ENCODE results near the gene RAB20. TPM values are rescaled to one million over a fixed set of nuclear protein-coding genes. Genes with fewer than 3 reads are reported as not detected.

Gene RAB20
- total RNA-seq, 1 experiment from 2014 or later, result 0.88 TPM

DNA sequence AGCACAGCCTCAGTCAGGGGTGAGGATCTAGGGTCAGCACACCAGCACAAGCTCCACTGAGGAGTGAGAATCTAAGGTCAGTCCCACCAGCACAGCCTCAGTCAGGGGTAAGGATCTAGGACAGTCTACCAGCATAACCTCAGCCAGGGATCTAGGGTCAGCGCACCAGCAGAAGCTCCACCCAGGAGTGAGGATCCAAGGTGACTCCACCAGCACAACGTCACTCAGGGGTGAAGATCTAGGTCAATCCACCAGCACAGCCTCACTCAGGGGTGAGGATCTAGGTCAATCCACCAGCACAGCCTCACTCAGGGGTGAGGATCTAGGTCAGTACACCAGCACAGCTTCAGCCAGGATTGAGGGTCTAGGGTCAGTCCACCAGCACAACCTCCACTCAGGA, 64.5 kb downstream of the RAB20 start:
- CTCF ChIA-PET, result no interaction called here
- H3K9me3 ChIP-seq (ENCODE audit: low read depth, low read length, poor library complexity, severe bottlenecking), result no peaks in the 10 kb centered on the region
- no peaks in the 10 kb centered on the region for H3K27me3 ChIP-seq (replicated peaks; ENCODE audit: insufficient read depth, low read depth, low read length, poor library complexity)
- no peak overlapping the region for H3K4me3 ChIP-seq (ENCODE audit: low read depth, low read length, poor library complexity, severe bottlenecking)
- POLR2A ChIA-PET (ENCODE audit: low non-redundant PET), result no interaction called here
- TF ChIP-seq, protein P1, sequence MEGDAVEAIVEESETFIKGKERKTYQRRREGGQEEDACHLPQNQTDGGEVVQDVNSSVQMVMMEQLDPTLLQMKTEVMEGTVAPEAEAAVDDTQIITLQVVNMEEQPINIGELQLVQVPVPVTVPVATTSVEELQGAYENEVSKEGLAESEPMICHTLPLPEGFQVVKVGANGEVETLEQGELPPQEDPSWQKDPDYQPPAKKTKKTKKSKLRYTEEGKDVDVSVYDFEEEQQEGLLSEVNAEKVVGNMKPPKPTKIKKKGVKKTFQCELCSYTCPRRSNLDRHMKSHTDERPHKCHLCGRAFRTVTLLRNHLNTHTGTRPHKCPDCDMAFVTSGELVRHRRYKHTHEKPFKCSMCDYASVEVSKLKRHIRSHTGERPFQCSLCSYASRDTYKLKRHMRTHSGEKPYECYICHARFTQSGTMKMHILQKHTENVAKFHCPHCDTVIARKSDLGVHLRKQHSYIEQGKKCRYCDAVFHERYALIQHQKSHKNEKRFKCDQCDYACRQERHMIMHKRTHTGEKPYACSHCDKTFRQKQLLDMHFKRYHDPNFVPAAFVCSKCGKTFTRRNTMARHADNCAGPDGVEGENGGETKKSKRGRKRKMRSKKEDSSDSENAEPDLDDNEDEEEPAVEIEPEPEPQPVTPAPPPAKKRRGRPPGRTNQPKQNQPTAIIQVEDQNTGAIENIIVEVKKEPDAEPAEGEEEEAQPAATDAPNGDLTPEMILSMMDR (conservative IDR thresholded peaks at IDR 0.05; ENCODE audit: low read depth, low read length), result no peak
- TF ChIP-seq EZH2 (IDR thresholded peaks at IDR 0.05; ENCODE audit: borderline replicate concordance, low read depth, low read length, poor library complexity, severe bottlenecking), result no peak
- DNase-seq (ENCODE audit: low spot score), result no peak
- intact Hi-C loops (cut with micrococcal nuclease; ENCODE audit: unreplicated experiment), result no loop called here
- no TSS peak for BruUV-seq (replicated peaks)
- H3K27ac ChIP-seq (ENCODE audit: low read depth, low read length, poor library complexity, severe bottlenecking), result no peak overlapping the region
- peaks cover 49% of the 10 kb centered on the region for H3K36me3 ChIP-seq (ENCODE audit: insufficient read depth, low read length, poor library complexity, severe bottlenecking)
- H3K4me1 ChIP-seq (ENCODE audit: insufficient read depth, low read length, poor library complexity, severe bottlenecking), result no peaks in the 10 kb centered on the region

DNA sequence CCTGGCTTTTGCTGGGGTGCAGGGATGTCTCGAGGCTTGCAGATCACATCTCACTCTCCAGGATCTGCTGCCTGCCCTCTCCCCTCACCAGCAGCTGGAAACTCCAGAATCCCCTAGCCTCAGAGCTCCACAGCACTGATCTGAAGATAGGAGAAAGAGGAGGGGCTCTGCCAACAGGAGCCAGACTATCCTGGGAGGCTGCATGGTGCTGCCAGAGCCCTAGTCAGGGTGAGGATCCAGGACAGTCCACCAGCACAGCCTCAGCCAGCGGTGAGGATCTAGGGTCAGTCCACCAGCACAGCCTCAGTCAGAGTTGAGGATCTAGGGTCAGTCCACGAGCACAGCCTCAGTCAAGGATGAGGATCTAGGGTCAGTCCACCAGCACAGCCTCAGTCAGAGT, 65.2 kb downstream of the RAB20 start:
- ChIA-PET POLR2A (ENCODE audit: low non-redundant PET) (no interaction called here), CTCF (no interaction called here)
- no peak for DNase-seq (ENCODE audit: low spot score)
- BruUV-seq (replicated peaks), result no TSS peak
- Histone ChIP-seq H3K4me3 (ENCODE audit: low read depth, low read length, poor library complexity, severe bottlenecking) (no peak overlapping the region), H3K36me3 (ENCODE audit: insufficient read depth, low read length, poor library complexity, severe bottlenecking) (peaks cover 49% of the 10 kb centered on the region), H3K27ac (ENCODE audit: low read depth, low read length, poor library complexity, severe bottlenecking) (no peak overlapping the region), H3K27me3 (replicated peaks; ENCODE audit: insufficient read depth, low read depth, low read length, poor library complexity) (no peaks in the 10 kb centered on the region), H3K9me3 (ENCODE audit: low read depth, low read length, poor library complexity, severe bottlenecking) (no peaks in the 10 kb centered on the region), H3K4me1 (ENCODE audit: insufficient read depth, low read length, poor library complexity, severe bottlenecking) (no peaks in the 10 kb centered on the region)
- intact Hi-C loops (cut with micrococcal nuclease; ENCODE audit: unreplicated experiment), result no loop called here
- TF ChIP-seq EZH2 (IDR thresholded peaks at IDR 0.05; ENCODE audit: borderline replicate concordance, low read depth, low read length, poor library complexity, severe bottlenecking), result no peak
- TF ChIP-seq, protein P1 (conservative IDR thresholded peaks at IDR 0.05; ENCODE audit: low read depth, low read length), result no peak

DNA sequence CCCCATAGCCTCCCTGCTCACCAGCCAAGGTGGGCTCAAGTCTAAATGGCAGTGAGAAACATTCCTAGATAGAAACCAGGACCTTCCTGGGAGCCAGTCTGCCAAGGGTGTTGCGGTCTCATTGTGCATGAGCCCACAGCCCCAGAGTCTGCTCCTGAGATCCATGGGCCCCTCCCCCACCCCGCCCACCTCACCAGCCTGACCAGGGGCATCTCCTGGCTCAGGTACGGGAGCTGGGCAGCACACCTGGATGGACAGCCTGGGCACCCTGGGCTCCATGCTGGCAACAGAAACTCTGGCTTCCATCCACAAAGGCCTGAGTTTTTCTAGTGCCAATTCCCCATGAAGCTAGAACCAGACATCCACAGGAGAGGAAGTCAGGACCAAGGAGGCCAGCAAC, 65.6 kb downstream of the RAB20 start:
- Histone ChIP-seq H3K4me1 (ENCODE audit: insufficient read depth, low read length, poor library complexity, severe bottlenecking) (no peaks in the 10 kb centered on the region), H3K36me3 (ENCODE audit: insufficient read depth, low read length, poor library complexity, severe bottlenecking) (peaks cover 49% of the 10 kb centered on the region), H3K27ac (ENCODE audit: low read depth, low read length, poor library complexity, severe bottlenecking) (no peak overlapping the region), H3K9me3 (ENCODE audit: low read depth, low read length, poor library complexity, severe bottlenecking) (no peaks in the 10 kb centered on the region), H3K27me3 (replicated peaks; ENCODE audit: insufficient read depth, low read depth, low read length, poor library complexity) (no peaks in the 10 kb centered on the region), H3K4me3 (ENCODE audit: low read depth, low read length, poor library complexity, severe bottlenecking) (no peak overlapping the region)
- no peak for DNase-seq (ENCODE audit: low spot score)
- TF ChIP-seq EZH2 (IDR thresholded peaks at IDR 0.05; ENCODE audit: borderline replicate concordance, low read depth, low read length, poor library complexity, severe bottlenecking), result no peak
- TF ChIP-seq, protein P1 (conservative IDR thresholded peaks at IDR 0.05; ENCODE audit: low read depth, low read length), result no peak
- intact Hi-C loops (cut with micrococcal nuclease; ENCODE audit: unreplicated experiment), result no loop called here
- no TSS peak for BruUV-seq (replicated peaks)
- ChIA-PET POLR2A (ENCODE audit: low non-redundant PET) (interaction anchor here (0.6 kb wide), 1 partner anchor 12 kb away, joined by 3 read pairs; no protein-coding TSS in a partner anchor), CTCF (no interaction called here)
